Measurements from ENCODE around the gene SERPINB3. TPM values are rescaled to one million over a fixed set of nuclear protein-coding genes. Genes with fewer than 3 reads are reported as not detected.

Gene SERPINB3
- total and polyA plus RNA-seq, 2 donors (not counting 1 experiment from before 2014, with no cell fraction given), result not detected

DNA sequence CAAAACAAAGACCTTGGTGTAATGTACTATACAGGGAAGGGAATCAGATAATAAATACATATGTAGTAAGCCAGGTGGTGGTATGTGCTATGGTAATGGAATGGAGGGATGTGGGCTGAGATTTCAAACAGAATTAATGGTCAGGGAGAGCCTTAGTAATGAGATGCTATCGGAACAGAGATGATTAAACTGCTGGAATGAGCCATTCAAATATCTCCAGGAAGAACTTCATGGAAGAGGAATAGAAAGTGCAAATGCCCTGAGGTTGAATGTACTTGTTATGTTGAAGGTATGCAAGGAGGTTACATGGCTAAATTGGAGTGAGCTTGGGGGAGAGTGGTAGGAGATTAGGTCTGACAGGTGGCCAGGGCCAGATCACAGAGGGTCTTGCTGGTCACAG lies 46.1 kb upstream of the SERPINB3 start:
- TF ChIP-seq EZH2 (IDR thresholded peaks at IDR 0.05; ENCODE audit: borderline replicate concordance, insufficient read depth, low read depth, low read length, poor library complexity, severe bottlenecking), result no peak
- TF ChIP-seq, protein P1, sequence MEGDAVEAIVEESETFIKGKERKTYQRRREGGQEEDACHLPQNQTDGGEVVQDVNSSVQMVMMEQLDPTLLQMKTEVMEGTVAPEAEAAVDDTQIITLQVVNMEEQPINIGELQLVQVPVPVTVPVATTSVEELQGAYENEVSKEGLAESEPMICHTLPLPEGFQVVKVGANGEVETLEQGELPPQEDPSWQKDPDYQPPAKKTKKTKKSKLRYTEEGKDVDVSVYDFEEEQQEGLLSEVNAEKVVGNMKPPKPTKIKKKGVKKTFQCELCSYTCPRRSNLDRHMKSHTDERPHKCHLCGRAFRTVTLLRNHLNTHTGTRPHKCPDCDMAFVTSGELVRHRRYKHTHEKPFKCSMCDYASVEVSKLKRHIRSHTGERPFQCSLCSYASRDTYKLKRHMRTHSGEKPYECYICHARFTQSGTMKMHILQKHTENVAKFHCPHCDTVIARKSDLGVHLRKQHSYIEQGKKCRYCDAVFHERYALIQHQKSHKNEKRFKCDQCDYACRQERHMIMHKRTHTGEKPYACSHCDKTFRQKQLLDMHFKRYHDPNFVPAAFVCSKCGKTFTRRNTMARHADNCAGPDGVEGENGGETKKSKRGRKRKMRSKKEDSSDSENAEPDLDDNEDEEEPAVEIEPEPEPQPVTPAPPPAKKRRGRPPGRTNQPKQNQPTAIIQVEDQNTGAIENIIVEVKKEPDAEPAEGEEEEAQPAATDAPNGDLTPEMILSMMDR (IDR thresholded peaks at IDR 0.05), result no peak
- H2AFZ ChIP-seq (ENCODE audit: insufficient read depth, low read depth, low read length, poor library complexity, severe bottlenecking), result no peak overlapping the region
- intact Hi-C loops (cut with micrococcal nuclease), result no loop called here
- Mint-ChIP-seq H3K9me3 (ENCODE audit: insufficient read depth) (no peaks in the 10 kb centered on the region), H3K4me1 (no peaks in the 10 kb centered on the region), H3K27ac (no peak overlapping the region), H3K27me3 (peaks cover 2% of the 10 kb centered on the region), H3K4me3 (no peak overlapping the region)
- no peaks in the 10 kb centered on the region for H3K79me2 ChIP-seq (ENCODE audit: control insufficient read depth, insufficient read depth, low read length)
- H4K20me1 ChIP-seq (ENCODE audit: control insufficient read depth, insufficient read depth, low read length, poor library complexity, severe bottlenecking), result no peaks in the 10 kb centered on the region
- POLR2A ChIA-PET, result no interaction called here
- H3K27me3 ChIP-seq (replicated peaks in 1 of 4; ENCODE audit: control extremely low read depth in 1 of 4, control insufficient read depth in 3 of 4, insufficient read depth in 4 of 4, low read length in 3 of 4), result no peaks in the 10 kb centered on the region
- H3K27ac ChIP-seq (ENCODE audit: low read length in 2 of 2), result no peak overlapping the region
- 79% methylated on average over 1 of the region's 1 CpG for WGBS (ENCODE audit: insufficient coverage)
- H3K4me3 ChIP-seq (ENCODE audit: control extremely low read depth in 1 of 5, extremely low read depth in 1 of 5, insufficient read depth in 1 of 5, low read depth in 2 of 5, low read length in 4 of 5), result no peak overlapping the region
- no peak for ATAC-seq (ENCODE audit: low read depth)
- no peaks in the 10 kb centered on the region for H3K36me3 ChIP-seq (replicated peaks in 1 of 2; ENCODE audit: control extremely low read depth in 1 of 2, control insufficient read depth in 1 of 2, extremely low read depth in 1 of 2, insufficient read depth in 2 of 2, low read length in 1 of 2)
- no peak overlapping the region for H3K9ac ChIP-seq (ENCODE audit: low read length)
- no peaks in the 10 kb centered on the region for H3K4me1 ChIP-seq (ENCODE audit: control insufficient read depth in 2 of 2, insufficient read depth in 2 of 2, low read length in 2 of 2)
- CTCF ChIA-PET, result no interaction called here
- no peaks in the 10 kb centered on the region for H3K9me3 ChIP-seq (ENCODE audit: control extremely low read depth in 1 of 3, control insufficient read depth in 2 of 3, insufficient read depth in 1 of 3, low read length in 2 of 3)
- H3K4me2 ChIP-seq (replicated peaks; ENCODE audit: low read depth, low read length, poor library complexity, severe bottlenecking), result no peak overlapping the region
- no peak for DNase-seq

DNA sequence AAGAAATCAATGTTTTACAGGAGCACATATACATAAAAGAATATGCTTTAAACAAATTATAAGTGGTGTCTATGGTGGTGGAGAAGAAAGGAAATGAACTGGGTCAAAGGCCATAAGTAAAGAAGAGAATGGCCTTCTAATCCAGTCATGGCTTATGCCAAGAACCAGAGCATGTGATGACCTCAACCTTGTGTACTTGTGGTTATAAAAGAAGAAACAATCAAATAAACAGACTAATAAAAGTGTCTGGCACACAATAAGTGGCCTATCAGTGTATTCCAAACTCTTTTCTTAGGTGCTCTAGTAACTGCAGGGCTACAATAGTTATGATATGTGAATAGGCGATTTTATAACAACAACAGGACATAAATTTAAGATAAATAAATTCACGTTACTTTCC lies 43.7 kb upstream of the SERPINB3 start:
- ChIA-PET CTCF (no interaction called here), POLR2A (no interaction called here)
- Histone ChIP-seq H3K27ac (ENCODE audit: low read length in 2 of 2) (no peak overlapping the region), H4K20me1 (ENCODE audit: control insufficient read depth, insufficient read depth, low read length, poor library complexity, severe bottlenecking) (no peaks in the 10 kb centered on the region), H3K4me3 (ENCODE audit: control extremely low read depth in 1 of 5, extremely low read depth in 1 of 5, insufficient read depth in 1 of 5, low read depth in 2 of 5, low read length in 4 of 5) (no peak overlapping the region), H2AFZ (ENCODE audit: insufficient read depth, low read depth, low read length, poor library complexity, severe bottlenecking) (no peak overlapping the region), H3K36me3 (replicated peaks in 1 of 2; ENCODE audit: control extremely low read depth in 1 of 2, control insufficient read depth in 1 of 2, extremely low read depth in 1 of 2, insufficient read depth in 2 of 2, low read length in 1 of 2) (no peaks in the 10 kb centered on the region), H3K79me2 (ENCODE audit: control insufficient read depth, insufficient read depth, low read length) (no peaks in the 10 kb centered on the region), H3K4me1 (ENCODE audit: control insufficient read depth in 2 of 2, insufficient read depth in 2 of 2, low read length in 2 of 2) (no peaks in the 10 kb centered on the region), H3K4me2 (replicated peaks; ENCODE audit: low read depth, low read length, poor library complexity, severe bottlenecking) (no peak overlapping the region), H3K9ac (ENCODE audit: low read length) (no peak overlapping the region), H3K9me3 (ENCODE audit: control extremely low read depth in 1 of 3, control insufficient read depth in 2 of 3, insufficient read depth in 1 of 3, low read length in 2 of 3) (no peaks in the 10 kb centered on the region), H3K27me3 (replicated peaks in 1 of 4; ENCODE audit: control extremely low read depth in 1 of 4, control insufficient read depth in 3 of 4, insufficient read depth in 4 of 4, low read length in 3 of 4) (no peaks in the 10 kb centered on the region)
- no peak overlapping the region for H3K4me3 Mint-ChIP-seq
- intact Hi-C loops (cut with micrococcal nuclease), result no loop called here
- no peak overlapping the region for H3K27ac Mint-ChIP-seq
- WGBS (ENCODE audit: insufficient coverage), result no CpG with 5 or more reads among the region's 2 CpGs
- no peak for DNase-seq
- no peak for ATAC-seq (ENCODE audit: low read depth)
- peaks cover 2% of the 10 kb centered on the region for H3K27me3 Mint-ChIP-seq
- no peaks in the 10 kb centered on the region for H3K4me1 Mint-ChIP-seq
- no peaks in the 10 kb centered on the region for H3K9me3 Mint-ChIP-seq (ENCODE audit: insufficient read depth)
- no peak for TF ChIP-seq EZH2 (IDR thresholded peaks at IDR 0.05; ENCODE audit: borderline replicate concordance, insufficient read depth, low read depth, low read length, poor library complexity, severe bottlenecking)
- TF ChIP-seq, protein P1 (IDR thresholded peaks at IDR 0.05), result no peak

All from B cell (primary cell).